ENCODE measurements around the gene CSTF1.

- TF ChIP-seq CREB1 (IDR thresholded peaks at IDR 0.05; ENCODE audit: low read depth): no peak
- TF ChIP-seq EP300 (IDR thresholded peaks at IDR 0.05; ENCODE audit: borderline replicate concordance): no peak
These were observed 26.0 kb downstream of the CSTF1 start for GRCh38 chr20:56418385-56418861.
